HG03439 (cell line): ENCODE results near the gene F2RL3.

ENCODE experiments used
- ATAC-seq: cut with Tn5 transposase; IDR thresholded peaks from one replicate; pipeline ENCODE4 v1.9.1; 2021; ENCODE audit warnings: mild to moderate bottlenecking, moderate library complexity; ENCODE audit not compliant: unreplicated experiment

Gene F2RL3

DNA sequence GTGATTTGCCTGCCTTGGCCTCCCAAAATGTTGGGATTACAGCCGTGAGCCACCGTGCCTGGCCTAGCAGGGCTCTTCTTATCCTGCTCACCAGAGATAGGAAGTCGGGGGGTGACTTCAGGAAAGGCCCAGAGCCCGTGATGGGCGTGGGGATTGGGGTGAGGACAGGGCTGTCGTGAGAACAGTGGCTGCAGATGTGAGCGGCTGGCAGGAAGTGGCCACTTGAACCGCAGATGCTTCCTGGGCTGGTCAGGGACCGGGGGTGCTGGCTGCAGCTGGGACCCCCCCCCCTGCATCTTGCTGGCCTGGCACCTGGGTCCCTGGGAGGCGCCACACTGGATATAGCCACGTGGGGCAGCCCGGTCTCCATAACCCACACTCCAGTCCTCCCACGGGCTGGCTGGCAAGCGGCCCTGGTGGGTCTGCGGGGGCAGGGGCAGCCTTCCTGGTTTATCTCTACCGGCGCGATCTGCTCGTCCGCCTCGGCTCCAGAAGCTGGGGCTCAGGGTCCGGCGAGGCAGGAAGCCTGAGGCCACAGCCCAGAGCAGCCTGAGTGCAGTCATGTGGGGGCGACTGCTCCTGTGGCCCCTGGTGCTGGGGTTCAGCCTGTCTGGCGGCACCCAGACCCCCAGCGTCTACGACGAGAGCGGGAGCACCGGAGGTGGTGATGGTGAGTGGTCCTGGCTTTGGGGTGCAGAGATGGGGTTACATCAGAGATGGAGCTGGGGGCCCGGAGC is at the start of gene F2RL3:
F2RL3 (plus strand) TSS at position 371 of the 737 bp plus-strand sequence; CDS start at position 562, 191 bp downstream.
- no peak for ATAC-seq

DNA sequence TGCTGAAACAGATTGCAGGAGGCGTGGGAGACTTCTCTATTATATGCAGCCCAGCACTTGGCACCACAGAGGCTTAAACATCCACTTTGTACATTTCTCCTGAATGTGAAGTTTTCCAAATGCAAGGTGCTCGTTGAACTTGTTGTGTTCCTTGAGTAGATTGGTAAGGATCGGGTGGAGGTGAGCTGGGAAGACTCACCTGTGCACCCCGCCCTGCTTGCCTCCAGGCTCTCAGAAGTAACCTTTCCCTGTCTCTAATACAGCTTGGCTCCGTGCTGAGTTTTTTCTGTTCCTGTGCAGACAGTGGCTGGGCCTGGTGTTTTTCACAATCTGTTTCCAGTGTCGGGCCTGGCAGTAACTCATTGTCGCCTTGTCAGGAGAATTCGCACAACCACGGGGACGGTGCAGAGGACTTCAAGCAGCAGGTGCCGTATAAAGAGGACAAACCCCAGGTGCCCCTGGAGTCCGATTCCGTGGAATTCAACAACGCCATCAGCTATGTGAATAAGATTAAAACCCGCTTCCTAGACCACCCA is 47.3 kb upstream of the F2RL3 start:
- ATAC-seq, result no peak

DNA sequence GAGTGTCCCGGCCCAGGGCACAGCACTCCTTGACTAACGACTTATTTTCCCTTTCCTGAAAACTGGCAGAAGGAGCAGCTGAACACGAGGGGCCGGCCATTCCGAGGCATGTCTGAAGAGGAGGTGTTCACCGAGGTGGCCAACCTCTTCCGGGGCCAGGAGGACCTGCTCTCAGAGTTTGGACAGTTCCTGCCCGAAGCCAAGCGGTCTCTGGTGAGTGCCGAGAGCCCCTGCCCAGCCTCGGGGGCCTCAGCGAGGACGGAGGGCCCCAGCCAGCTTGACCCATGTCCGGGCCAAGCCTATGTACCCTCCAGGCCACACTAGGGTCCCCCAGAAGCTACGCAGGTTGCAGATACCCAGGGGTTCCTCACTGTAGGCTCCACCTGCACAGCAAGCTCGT is 41.9 kb upstream of the F2RL3 start:
- no peak for ATAC-seq

DNA sequence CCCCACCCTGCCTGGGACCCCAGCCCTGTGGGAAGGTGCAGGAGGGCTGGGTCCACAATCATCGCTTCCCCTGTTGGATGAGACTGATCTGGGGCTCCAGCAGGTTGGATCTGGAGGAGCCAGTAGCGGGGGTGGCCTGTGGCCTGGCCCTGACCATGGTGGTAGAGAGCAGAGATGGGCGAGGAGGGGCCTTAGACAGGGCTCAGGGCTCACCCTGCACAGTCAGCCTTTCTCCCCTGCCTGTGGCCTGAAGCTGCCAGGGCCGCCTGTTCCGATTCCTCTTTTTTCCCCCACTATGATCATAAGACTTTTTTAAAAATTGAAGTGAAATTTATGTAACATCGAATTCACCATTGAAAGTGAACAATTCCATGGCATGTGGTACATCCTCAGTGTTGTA is 41.4 kb upstream of the F2RL3 start:
- ATAC-seq, result no peak

DNA sequence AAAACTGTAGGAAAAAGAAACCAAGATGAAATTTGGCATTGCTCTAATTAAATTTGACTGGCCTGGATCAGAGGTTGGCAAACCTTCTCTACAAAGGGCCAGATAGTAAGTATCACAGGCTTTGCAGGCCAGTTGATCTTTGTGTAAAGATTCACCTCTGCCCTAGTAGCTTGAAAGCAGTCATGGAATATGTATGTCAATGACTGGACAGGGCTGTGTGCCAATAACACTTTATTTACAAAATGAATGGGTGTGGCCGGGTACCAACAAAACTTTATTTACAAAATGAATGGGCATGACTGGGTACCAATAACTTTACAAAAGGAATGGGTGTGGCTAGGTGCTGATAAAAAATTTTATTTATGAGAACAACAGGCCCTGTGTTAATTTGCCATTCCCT is 39.6 kb upstream of the F2RL3 start:
- no peak for ATAC-seq

DNA sequence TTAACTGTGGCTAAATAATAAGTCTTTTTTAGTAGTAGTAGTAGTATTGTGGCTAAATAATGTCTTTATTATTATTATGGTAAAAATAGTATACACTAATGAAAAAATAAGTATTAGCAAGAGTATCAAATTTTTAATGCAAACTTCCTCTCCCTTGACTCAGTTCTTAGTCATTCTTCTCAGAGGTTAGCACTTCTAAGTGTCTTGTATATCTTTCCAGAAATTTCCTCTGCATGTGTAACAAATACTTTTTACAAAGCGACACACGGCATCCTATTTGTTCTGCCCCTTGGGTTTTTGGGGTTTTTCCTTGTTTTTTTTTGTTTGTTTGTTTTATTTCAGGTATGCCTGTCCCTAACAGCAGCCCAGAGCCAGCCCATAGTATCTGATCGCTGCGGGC is 38.7 kb upstream of the F2RL3 start:
- no peak for ATAC-seq

DNA sequence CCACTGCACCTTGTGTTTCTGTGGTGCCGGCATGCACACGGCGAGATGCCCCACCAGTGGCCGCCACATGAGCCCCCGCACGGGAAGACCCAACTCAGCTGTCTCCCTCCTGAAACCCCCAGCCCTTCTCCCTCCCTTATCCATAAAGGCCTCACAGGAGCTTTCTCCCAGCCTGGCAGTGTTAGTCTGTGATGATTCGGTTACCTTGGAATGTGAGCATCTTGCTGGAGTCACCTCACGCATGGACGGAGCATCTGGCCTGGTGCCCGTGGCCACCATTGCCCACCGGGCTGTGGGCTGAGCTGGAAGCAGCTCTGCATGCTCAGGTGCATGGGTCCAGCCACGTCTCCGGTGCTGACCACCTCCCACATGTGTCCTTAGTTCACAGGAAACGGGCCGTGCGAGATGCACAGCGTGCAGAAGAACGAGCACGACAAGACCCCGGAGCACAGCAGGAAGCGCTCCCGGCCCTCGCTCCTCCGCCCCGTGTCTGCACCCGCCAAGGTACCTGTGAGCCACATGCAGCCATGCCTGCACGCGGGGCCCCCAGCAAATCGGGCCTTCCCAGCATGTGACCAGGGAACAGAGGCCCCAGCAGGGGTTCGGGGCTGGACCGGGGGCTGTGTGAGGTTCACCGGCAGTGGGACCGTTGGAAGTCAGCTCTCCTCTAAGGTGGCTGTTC is 37.6 kb upstream of the F2RL3 start:
- ATAC-seq, result no peak

DNA sequence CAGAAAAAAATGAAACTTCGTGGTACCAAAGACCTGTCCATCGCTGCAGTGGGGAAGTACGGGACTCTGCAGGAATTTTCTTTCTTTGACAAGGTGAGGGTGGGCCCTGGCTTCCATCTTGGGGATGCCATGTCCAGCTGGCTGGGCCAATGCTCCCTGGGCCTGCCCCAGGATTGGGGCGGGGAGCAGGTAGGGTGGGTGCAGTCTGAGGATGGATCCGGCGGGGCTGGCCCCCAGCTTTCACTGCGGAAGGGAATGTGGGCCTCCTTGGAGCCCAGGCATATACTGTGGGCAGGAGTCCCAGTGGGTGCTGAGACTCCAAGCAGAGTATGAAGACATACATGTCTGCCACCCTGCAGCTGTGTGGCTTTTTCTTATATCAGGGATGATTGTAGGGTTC is 35.7 kb upstream of the F2RL3 start:
- ATAC-seq, result no peak

DNA sequence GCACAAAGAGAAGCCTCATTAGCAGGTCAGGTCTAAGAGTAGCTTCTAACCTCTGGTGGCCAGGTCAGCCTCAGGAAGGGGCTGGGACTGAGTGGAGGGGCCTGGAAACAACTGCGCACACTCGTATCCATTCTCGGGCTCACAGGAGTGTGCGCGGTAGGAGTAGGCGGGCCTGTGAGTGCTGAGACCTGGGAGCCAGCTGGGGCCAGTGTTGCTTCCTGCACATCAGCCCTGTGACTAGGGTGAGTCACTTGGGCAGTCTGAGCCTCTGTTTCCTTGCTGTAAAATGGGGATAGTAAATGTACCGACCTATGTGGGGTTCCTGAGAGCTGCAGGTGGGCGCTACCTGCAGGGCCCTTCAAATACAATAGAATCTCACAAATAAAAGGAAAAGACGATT is 32.7 kb upstream of the F2RL3 start:
- no peak for ATAC-seq

DNA sequence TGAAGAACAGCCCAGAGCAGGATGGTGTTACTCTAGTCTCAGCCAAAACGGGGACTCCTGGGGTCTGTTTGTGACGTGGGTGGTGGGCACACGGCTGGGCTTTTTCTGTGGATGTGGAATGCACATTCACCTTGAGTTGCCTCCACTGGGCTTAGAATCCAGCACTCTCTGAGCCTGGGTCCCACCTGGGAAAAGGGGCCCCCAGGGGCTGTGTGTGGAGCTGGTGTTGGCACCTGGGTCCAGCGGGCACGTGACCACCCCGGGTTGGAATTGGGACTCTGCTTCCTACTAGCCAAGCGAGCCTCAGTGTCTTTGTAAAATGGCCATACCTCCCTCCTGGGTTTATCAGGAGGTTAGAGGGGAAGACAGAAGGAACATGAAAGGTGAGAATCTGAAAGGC is 29.2 kb upstream of the F2RL3 start:
- ATAC-seq, result no peak

DNA sequence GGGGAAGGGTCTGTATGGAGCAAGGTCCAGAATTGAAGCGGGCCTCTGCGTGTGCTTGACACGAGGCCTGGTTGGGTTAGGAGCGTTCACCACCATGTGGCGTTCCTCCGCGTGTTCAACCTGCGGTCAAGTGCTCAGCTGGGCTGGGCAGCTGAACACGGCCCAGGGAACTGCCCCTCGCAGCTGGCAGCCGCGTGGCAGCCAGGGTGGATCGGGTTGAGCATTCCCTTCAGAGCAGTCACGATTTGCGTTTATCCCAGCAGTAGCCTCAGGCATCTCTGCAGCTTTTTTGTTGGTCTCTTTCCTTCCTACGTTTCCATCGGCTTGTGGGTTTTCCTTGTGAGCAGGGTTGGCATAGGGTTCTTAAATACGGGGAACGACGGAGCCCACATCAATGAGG is 28.7 kb upstream of the F2RL3 start:
- ATAC-seq, result no peak

DNA sequence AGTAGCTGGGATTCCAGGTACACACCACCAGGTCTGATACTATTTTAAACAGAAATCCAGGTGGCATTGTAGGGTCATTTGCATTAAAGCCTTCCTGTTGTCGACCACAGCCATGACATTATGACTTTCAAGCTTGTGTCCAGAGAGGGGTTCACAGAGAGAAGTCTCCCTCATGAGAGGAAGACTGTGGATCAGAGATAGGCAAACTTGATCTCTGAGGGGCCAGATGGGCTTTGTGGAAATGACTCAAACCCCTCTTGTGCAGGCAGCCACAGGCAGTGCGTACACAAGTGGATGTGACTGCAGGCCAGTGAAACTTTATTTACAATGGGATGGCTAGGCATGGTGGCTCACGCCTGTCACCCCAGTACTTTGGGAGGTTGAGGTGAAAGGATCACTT is 27.8 kb upstream of the F2RL3 start:
- ATAC-seq, result no peak

DNA sequence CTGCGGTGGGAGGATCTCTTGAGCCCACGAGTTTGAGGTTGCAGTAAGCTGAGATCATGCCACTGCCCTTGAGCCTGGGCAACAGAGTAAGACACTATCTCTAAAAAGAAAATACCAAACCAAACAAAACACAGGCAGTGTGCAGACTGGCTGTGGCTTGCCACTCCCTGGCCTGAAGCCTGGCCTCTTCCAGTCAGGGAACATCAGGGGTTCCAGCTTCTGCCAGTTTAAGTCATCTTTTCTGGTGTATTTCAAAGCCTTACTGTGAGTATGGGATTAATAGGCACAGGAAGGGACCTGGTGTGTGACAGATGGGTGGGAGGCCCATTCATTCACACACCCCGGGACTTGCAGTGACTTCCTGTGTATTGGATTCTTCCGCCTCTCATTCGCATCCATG is 27.0 kb upstream of the F2RL3 start:
- no peak for ATAC-seq

DNA sequence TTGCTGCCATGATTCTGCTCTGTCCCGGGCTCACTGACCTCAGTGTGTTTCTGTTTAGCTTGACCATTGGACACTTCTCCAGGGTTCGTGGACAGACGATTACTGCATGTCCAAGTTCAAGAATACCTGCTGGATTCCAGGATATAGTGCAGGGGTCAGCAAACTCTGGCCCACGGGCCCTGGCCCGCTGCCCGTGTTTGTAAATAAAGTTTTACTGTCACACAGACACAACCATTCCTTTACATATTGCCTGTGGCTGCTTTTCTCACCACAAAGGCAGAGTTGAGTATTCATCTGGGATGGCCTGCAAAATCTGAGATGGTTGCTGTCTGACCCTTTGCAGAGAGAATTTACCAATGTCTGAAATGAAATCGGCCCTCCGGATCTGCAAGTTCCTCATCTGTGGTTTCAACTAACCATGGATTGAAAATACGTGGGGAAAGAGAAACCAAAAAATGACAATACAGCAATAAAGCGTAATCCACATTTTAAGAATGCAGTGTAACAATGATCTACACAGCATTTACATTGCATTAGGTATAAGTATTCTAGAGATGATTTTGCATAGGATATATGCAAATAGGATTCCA is 25.9 kb upstream of the F2RL3 start:
- ATAC-seq, result no peak

DNA sequence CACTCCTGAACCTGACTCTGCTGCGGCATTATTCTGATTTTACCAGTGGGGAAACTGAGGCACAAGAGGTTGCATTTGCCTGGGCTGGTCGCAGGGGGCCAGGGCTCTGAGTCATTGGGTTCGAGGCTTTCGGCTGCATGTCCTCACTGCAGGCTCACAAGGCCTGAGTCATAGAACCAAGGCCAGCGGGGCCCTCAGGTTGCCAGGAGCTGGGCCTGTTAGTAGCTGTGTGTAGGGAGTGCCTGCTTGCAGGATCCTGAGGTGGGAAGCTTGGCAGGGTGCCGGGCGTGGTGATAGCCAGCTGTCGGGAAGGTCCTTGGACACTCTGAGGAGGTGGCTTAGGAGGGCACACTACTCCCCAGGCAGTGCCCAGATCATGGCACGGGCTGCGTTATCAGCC is 21.6 kb upstream of the F2RL3 start:
- ATAC-seq, result no peak

DNA sequence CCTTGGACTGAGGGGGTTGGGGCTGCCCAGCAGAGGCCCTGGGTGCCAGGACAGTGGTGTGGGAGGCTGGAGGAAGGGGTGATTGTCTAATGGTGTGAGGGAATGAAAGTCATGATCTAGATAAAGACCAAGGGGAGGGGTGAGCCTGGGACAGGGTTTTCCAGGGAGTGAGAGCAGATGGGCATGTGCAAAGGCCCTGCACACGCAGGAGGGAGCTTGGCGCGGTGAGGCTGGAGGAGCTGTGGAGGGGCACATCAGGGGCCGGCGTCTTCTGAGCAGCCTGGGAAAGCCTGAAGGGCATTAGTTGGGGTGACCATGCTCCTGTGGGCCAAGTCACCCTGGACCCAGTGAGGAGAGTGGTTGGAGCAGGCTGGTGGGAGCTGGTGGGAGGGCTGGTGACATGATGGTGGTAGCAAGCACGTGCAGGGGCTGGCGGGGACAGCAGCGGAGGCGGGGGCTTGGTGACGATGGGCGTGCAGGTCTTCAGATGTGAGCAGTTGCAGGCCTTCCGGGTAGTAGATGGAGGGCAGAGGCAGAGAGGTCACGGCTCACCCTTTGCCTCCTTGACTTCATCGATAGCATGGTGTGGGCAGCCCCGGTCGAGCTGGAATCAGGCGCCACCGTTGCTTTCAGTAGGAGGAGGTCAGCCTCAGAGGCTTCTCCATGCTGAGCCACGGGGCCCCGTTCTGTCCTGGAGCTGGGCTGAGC is 20.2 kb upstream of the F2RL3 start:
- no peak for ATAC-seq

DNA sequence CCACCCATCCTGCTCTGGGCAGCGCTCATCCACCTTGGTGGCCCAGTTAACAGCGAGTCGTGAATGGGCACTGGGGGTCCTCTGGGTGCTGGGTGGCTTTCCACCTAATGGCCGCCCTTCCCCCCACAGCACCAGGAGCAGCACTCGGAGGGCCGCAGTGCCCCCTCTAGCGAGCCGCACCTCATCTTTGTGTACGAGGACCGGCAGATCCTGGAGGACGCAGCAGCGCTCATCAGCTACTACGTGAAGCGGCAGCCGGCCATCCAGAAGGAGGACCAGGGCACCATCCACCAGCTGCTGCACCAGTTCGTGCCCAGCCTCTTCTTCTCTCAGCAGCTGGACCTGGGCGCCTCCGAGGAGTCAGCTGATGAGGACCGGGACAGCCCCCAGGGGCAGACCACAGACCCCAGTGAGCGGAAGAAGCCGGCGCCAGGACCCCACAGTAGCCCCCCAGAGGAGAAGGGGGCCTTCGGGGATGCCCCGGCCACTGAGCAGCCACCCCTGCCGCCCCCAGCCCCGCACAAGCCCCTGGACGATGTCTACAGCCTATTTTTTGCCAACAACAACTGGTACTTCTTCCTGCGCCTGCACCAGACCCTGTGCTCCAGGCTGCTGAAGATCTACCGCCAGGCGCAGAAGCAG is 19.3 kb upstream of the F2RL3 start:
- ATAC-seq, result no peak

DNA sequence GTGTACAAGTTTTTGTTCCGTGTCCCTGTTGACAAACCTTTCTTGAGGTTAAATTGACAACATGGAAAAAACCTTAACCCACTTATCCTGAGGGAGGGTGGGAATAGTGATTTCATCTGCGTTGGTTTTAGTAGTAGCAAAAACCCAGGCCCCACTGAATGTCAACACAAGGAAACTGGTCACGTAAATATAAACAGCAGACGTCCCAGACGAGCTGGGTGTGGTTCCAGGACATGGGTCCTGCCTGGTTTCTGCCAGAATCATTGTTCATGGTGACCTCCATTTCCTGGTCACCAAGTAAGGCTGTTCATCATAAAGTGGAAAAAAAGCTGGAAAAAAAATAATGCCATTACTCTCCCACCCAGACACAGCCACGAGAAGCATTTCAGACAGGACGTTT is 16.9 kb upstream of the F2RL3 start:
- no peak for ATAC-seq

DNA sequence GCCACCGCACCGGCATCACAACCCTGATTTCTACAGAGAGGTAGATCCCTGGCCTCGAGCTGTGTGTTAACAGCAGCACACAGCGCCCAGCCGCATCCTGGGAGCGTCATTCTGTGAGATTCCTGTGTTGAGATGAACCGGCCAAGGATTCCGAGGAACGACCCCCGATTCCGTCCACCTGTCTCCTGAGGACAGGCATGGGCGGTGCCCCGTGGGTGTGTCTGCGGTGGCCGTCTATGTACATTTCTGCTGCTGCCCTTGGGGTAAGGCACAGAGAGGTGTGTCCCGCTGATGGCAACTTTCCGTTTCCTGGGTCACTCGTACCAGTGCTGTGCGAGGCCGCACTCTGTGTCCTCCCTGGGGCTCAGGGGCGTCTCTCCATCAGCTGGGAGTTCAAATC is 16.1 kb upstream of the F2RL3 start:
- ATAC-seq, result no peak

DNA sequence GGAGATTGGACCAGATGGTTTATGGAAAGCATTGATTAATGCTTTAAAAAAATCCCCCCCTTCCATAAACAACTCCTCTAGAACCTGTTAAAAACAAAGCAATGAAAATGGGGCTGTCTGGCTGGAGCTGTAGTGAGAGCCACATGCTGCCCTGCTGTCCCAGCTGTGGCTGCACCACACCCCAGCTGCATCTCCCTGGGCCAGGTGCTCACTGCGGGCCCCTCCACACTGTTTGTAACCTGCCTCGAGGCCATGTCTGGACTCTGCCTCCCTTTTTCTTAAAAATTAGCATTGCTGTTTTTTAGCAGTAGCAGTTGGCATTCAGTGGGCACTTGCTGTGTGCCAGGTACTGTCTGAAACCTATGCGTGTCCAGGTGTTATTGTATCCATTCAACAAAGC is 15.2 kb upstream of the F2RL3 start:
- no peak for ATAC-seq
